ENCODE measurements around the gene POLR2J3.
"Not testable (repeated sequence)": the region's sequence is repeated elsewhere in the genome, so short reads cannot be mapped to it uniquely, and the experiment has no call there.

Gene POLR2J3

DNA sequence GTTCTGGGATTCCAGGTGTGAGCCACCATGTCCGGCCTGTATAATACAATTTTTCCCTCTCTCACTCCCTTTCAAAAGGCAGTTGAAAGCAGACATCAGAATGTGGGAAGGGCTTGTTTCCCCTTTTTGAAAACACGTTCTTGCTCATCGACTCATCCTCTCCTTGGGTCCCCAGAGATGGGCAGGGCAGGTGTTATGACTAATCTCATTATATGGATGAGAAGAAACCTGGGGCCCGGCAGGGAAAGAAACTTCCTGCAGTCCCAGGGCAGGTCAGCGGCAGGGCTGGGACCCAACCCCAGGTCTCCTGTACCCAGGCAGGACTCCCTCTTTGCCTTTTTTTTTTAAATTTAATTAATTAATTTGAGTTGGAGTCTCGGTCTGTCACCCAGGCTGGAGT, 26.0 kb downstream of the POLR2J3 start:
- H3K36me3 Mint-ChIP-seq (ENCODE audit: low read depth); H3K27me3 Mint-ChIP-seq (ENCODE audit: low read depth, poor library complexity); H3K9me3 Mint-ChIP-seq; H3K4me3 Mint-ChIP-seq; DNase-seq; H3K27ac Mint-ChIP-seq; H3K4me1 Mint-ChIP-seq: not testable (repeated sequence)

DNA sequence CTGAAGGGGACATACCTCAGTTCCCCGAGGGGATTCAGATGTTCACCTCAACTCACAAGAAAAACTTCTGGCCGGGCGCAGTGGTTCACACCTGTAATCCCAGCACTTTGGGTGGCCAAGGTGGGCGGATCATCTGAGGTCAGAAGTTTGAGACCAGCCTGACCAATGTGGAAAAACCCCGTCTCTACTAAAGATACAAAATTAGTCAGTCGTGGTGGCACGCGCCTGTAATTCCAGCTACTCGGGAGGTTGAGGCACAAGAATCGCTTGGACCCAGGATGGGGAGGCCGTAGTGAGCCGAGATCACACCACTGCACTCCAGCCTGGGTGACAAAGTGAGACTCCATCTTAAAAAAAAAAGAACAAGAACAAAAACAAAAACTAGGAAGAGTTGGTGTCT, 27.1 kb downstream of the POLR2J3 start:
- not testable (repeated sequence) for H3K4me1 Mint-ChIP-seq; H3K27me3 Mint-ChIP-seq (ENCODE audit: low read depth, poor library complexity); H3K9me3 Mint-ChIP-seq; H3K36me3 Mint-ChIP-seq (ENCODE audit: low read depth); H3K27ac Mint-ChIP-seq; H3K4me3 Mint-ChIP-seq; DNase-seq

GRCh38 chr7:102544372-102544771, 28.0 kb downstream of the POLR2J3 start:
- DNase-seq; H3K27ac Mint-ChIP-seq; H3K36me3 Mint-ChIP-seq (ENCODE audit: low read depth); H3K4me1 Mint-ChIP-seq; H3K9me3 Mint-ChIP-seq; H3K27me3 Mint-ChIP-seq (ENCODE audit: low read depth, poor library complexity); H3K4me3 Mint-ChIP-seq: not testable (repeated sequence)

DNA sequence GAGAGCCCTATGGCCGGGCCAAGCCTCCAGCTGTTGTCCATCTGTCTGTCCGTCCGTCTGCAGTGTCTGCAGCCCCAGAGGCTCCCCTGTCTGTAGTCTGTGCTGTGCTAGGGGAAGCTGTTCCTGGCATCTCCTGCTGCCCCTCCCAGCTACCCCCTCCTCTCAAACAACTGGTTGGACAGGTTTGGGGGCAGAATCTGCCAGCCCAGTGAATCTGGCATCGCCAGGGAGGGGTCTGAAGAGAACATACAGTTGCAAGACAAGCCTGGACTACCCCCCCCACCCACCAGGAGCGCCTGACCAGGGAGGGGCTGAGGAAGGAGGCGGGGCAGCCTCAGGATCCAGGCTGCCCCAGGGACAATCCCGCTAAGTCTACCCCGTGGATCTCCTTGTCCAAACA, 28.8 kb downstream of the POLR2J3 start, which contains the start of gene UPK3BL2:
TSS of gene UPK3BL2 (minus strand) at position 101 of the 400 bp plus-strand sequence. CDS start at position 41, 60 bp downstream.
- H3K36me3 Mint-ChIP-seq (ENCODE audit: low read depth); H3K4me3 Mint-ChIP-seq; H3K27me3 Mint-ChIP-seq (ENCODE audit: low read depth, poor library complexity); H3K4me1 Mint-ChIP-seq; H3K27ac Mint-ChIP-seq; DNase-seq; H3K9me3 Mint-ChIP-seq: not testable (repeated sequence)

- not testable (repeated sequence) for H3K4me1 Mint-ChIP-seq; H3K4me3 Mint-ChIP-seq; H3K9me3 Mint-ChIP-seq; H3K36me3 Mint-ChIP-seq (ENCODE audit: low read depth); H3K27ac Mint-ChIP-seq; DNase-seq; H3K27me3 Mint-ChIP-seq (ENCODE audit: low read depth, poor library complexity)
Measured at GRCh38 chr7:102542771-102543170, 29.6 kb downstream of the POLR2J3 start.

DNA sequence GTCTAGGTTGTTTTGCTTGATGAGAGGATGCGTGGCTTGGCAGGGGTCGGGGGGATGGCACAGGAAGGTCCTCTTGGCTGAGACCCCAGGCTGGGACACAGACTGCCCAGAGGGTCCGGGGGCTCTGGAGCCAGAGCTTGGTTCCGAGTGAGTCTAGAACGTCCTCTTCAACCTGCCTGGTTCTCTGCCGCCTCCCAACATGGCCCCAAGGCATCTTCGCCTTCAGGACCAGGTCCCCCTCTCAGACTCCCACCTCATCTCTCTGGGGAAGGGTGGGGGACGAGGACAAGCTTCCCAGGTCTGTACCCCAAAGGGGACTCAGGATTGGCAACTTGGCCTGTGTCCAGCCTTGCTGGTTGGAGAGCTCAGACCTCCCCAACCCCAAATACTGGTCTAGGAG, 30.3 kb downstream of the POLR2J3 start:
- DNase-seq; H3K4me3 Mint-ChIP-seq; H3K27me3 Mint-ChIP-seq (ENCODE audit: low read depth, poor library complexity); H3K36me3 Mint-ChIP-seq (ENCODE audit: low read depth); H3K27ac Mint-ChIP-seq; H3K4me1 Mint-ChIP-seq; H3K9me3 Mint-ChIP-seq: not testable (repeated sequence)

- not testable (repeated sequence) for H3K9me3 Mint-ChIP-seq; H3K27me3 Mint-ChIP-seq (ENCODE audit: low read depth, poor library complexity); H3K4me3 Mint-ChIP-seq; H3K36me3 Mint-ChIP-seq (ENCODE audit: low read depth); H3K4me1 Mint-ChIP-seq; DNase-seq; H3K27ac Mint-ChIP-seq
Measured at GRCh38 chr7:102540604-102541003, 31.8 kb downstream of the POLR2J3 start.

DNA sequence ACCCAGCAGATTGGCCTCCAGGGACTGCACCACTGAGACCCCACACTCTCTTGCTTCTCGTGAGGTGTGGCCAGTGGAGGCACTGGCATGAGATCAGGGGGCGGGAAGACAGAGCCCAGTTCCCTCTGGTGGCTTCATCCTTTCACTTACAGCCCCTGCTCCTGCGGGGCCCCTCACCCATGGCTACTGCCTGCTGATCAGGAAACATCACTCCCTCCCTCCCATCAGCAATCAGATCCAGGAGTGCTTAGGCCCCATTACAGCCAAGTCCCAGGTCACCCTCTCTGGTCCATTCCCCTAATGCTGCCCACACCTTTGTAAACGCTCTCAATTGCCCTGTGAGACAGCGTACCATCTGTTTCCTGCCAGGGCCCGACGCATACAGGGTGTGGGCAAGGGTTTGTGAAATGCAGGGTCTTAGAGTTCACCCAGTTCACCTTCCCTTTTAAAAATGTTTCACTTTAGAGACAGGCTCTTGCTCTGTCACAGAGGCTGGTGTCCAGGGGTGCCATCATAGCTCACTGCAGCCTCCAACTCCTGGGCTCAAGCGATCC, 37.2 kb downstream of the POLR2J3 start:
- H3K27me3 Mint-ChIP-seq (ENCODE audit: low read depth, poor library complexity); H3K4me3 Mint-ChIP-seq; DNase-seq; H3K4me1 Mint-ChIP-seq; H3K36me3 Mint-ChIP-seq (ENCODE audit: low read depth); H3K9me3 Mint-ChIP-seq; H3K27ac Mint-ChIP-seq: not testable (repeated sequence)

- not testable (repeated sequence) for DNase-seq; H3K36me3 Mint-ChIP-seq (ENCODE audit: low read depth); H3K4me3 Mint-ChIP-seq; H3K9me3 Mint-ChIP-seq; H3K4me1 Mint-ChIP-seq; H3K27me3 Mint-ChIP-seq (ENCODE audit: low read depth, poor library complexity)
- H3K27ac Mint-ChIP-seq, result peak overlapping the region; percentile 21
Measured at GRCh38 chr7:102532127-102532526, 40.3 kb downstream of the POLR2J3 start.

DNA sequence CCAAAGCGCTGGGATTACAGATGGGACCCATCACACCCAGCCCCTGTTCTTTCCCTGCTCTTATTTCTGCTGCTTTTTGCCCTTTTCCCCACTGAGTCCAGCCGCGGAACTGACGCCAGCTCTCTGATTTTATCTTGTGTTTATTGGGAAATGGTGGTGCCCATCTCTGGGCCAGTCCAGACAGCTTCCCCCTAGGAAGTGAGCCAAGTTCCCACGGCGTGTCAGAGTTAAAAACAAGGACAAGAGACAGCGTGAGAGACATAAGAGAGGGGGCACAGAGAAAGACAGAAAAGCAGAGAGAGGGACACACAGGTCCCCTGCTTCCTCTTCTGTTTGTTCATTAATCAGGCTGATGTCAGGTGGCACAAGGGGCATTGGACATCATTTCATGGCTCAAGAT, 40.8 kb downstream of the POLR2J3 start:
- H3K27ac Mint-ChIP-seq; DNase-seq; H3K4me3 Mint-ChIP-seq; H3K9me3 Mint-ChIP-seq; H3K27me3 Mint-ChIP-seq (ENCODE audit: low read depth, poor library complexity); H3K36me3 Mint-ChIP-seq (ENCODE audit: low read depth); H3K4me1 Mint-ChIP-seq: not testable (repeated sequence)

DNA sequence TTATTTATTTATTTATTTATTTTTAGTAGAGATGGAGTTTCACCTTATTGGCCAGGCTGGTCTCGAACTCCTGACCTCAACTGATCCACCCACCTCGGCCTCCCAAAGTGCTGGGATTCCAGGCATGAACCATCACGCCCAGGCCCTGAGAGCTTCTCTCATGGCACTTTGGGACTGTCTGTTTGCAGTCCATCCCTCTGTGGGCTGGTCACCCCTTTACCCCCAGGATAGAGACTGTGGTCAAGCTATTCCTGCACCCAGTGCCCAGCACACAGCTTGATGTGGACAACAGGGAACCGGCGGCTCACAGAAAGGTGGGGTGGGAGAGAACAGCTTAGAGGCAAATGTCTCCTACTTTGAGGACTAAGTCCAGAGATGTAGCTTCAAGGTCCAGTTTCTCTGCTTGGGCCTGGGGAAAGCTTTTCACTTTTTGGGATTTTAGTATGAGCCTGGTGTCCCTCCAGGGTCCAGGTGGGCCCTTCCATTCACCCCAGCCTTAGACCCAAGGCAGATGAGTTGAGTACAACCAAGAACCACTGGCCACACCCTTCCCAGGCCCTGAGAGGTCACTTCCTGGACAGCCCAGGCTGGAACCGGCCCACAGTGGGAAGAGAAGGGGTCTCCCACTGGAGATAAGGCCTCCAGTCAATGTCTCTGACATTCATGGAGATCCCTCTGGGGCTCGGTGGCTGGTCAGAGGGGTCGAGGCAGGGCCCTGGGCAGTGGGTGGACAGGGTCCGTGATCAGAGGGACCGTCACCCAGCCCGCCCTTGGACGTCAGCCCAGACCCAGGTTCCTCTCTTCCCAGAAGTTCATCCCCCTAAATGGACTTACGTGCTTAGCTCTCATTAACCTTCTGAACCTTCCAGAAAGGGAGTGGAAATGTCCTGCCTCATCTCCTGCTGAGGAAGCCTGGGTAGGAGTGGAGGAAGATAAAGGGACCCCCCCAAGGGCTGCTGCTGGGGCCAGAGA, 44.3 kb downstream of the POLR2J3 start:
- not testable (repeated sequence) for H3K27me3 Mint-ChIP-seq (ENCODE audit: low read depth, poor library complexity); H3K4me1 Mint-ChIP-seq; H3K27ac Mint-ChIP-seq; H3K9me3 Mint-ChIP-seq; H3K36me3 Mint-ChIP-seq (ENCODE audit: low read depth); DNase-seq; H3K4me3 Mint-ChIP-seq

GRCh38 chr7:102527182-102527581, 45.2 kb downstream of the POLR2J3 start:
- not testable (repeated sequence) for H3K9me3 Mint-ChIP-seq; H3K27ac Mint-ChIP-seq; DNase-seq; H3K36me3 Mint-ChIP-seq (ENCODE audit: low read depth); H3K27me3 Mint-ChIP-seq (ENCODE audit: low read depth, poor library complexity); H3K4me3 Mint-ChIP-seq; H3K4me1 Mint-ChIP-seq

GRCh38 chr7:102524803-102525202, 47.6 kb downstream of the POLR2J3 start:
- H3K27ac Mint-ChIP-seq; H3K27me3 Mint-ChIP-seq (ENCODE audit: low read depth, poor library complexity); H3K4me3 Mint-ChIP-seq; H3K4me1 Mint-ChIP-seq; H3K9me3 Mint-ChIP-seq; H3K36me3 Mint-ChIP-seq (ENCODE audit: low read depth); DNase-seq: not testable (repeated sequence)

DNA sequence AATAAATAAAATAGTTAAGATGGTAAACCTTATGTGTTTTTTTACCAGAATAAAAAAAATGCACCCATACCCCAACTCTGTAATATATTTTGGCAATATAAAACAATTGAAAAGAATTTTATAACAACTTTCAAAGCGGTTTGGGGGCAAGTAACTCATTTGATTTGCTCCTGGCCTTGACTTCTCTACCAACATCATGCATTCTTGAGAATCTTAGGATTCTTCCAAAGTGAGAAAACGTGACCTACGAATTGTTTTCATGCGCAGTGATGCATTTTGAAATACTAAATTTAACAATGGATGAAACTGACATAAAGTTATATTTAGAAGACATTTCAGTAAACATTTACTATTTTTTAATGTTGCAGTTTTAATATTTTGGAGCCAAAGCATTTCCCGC, 51.6 kb downstream of the POLR2J3 start:
- H3K4me3 Mint-ChIP-seq; DNase-seq; H3K9me3 Mint-ChIP-seq; H3K4me1 Mint-ChIP-seq; H3K27me3 Mint-ChIP-seq (ENCODE audit: low read depth, poor library complexity); H3K27ac Mint-ChIP-seq; H3K36me3 Mint-ChIP-seq (ENCODE audit: low read depth): not testable (repeated sequence)
